Lower lobe of right lung (tissue), 2 donors: Measurements from ENCODE around the gene MGAT5B. TPM values are rescaled to one million over a fixed set of nuclear protein-coding genes. Genes with fewer than 3 reads are reported as not detected.

Source experiments
- ATAC-seq, 2 donors: fragments of 200-7000 bp; cut with Tn5 transposase; one replicate each; pipeline ENCODE4 v1.9.1; 2020 to 2022; ENCODE audit warnings: mild to moderate bottlenecking in 2 of 2, moderate library complexity in 2 of 2
- DNase-seq: peaks from one replicate; pipeline ENCODE4 v3.0.0-alpha.2; 2020
- H3K27ac ChIP-seq: fragments of 200-600 bp; one replicate; pipeline ENCODE4 v1.8.0; 2022
- H3K27me3 ChIP-seq: fragments of 200-600 bp; one replicate; pipeline ENCODE4 v1.8.0; 2022; ENCODE audit warnings: low read depth
- H3K36me3 ChIP-seq: fragments of 200-600 bp; one replicate; pipeline ENCODE4 v1.8.0; 2022; ENCODE audit warnings: mild to moderate bottlenecking
- H3K4me1 ChIP-seq: fragments of 200-600 bp; one replicate; pipeline ENCODE4 v1.8.0; 2022
- H3K4me3 ChIP-seq: fragments of 200-600 bp; one replicate; pipeline ENCODE4 v1.8.0; 2022; ENCODE audit warnings: mild to moderate bottlenecking
- H3K9me3 ChIP-seq: fragments of 200-600 bp; one replicate; pipeline ENCODE4 v1.8.0; 2022
- CTCF ChIP-seq: fragments of 200-600 bp; IDR thresholded peaks from one replicate; pipeline ENCODE4 v1.8.0; 2022; ENCODE audit warnings: antibody characterized with exemption, mild to moderate bottlenecking
- intact Hi-C: fragments of 100-400 bp; cut with DNase I; formaldehyde crosslinking; loops from one replicate; pipeline ENCODE4 v1.11.0; 2022
- total RNA-seq: library from RNA; stranded (reverse); fragmentation: NEBNext Ultra II Directional; extraction: Animal tissue kit (Norgen Biotek cat#: 25700); gene quantifications from one replicate; pipeline ENCODE4 v1.2.1, GENCODE V29; 2021
- donor health status: DM: no; HTN: yes; CAD: no; lungs with severe emphysema.

The MGAT5B gene
- total RNA-seq, 1 donor from 2014 or later: 1.3 TPM

DNA sequence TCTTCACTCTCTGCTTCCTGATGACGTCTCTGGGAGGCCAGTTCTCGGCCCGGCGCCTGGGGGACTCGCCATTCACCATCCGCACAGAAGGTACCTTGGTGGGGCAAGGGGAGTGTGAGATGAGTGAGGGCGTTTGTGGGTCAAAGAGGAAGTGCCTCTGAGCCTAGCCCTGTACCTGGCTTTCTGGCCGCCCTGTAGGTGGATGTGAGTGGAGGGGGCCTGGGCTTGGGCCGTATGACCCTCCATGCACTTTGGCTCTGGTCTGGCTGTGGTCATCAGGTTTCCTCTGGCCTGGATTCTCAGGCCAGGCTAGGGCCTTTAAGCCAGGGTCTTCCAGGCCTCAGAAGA is 4.6 kb downstream of the MGAT5B start:
- no peak for TF ChIP-seq CTCF
- ATAC-seq (no peak), DNase-seq (no peak)
- Histone ChIP-seq H3K9me3 (no peaks in the 10 kb centered on the region), H3K4me3 (no peak overlapping the region), H3K27ac (no peak overlapping the region), H3K36me3 (no peaks in the 10 kb centered on the region), H3K4me1 (peaks cover 3% of the 10 kb centered on the region), H3K27me3 (peaks cover 31% of the 10 kb centered on the region)
- intact Hi-C loops: no loop called here

DNA sequence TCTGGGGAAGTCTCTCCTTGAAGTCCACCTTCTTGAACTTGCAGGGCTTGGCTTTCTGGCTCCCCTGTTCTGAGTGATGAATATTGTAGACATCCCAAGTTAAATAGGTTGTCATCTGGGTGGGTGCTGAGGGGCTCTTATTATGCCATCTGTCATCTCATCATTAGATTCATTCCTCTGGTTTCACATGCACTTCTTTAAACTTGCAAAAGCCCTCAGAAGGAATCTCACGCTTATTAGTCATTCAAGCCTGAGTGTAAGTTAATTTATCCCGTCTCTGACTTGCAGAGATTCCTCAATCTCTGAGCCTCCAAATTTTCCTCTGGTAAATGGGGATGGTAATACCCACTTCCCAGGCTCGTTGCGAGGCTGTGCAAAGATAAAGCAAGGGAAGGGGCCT is 5.7 kb downstream of the MGAT5B start:
- DNase-seq (no peak), ATAC-seq (no peak)
- no peak overlapping the region for H3K4me3 ChIP-seq
- H3K36me3 ChIP-seq: no peaks in the 10 kb centered on the region
- intact Hi-C loops: no loop called here
- H3K27me3 ChIP-seq: peaks cover 33% of the 10 kb centered on the region
- H3K27ac ChIP-seq: no peak overlapping the region
- no peaks in the 10 kb centered on the region for H3K9me3 ChIP-seq
- TF ChIP-seq CTCF: no peak
- H3K4me1 ChIP-seq: no peaks in the 10 kb centered on the region

DNA sequence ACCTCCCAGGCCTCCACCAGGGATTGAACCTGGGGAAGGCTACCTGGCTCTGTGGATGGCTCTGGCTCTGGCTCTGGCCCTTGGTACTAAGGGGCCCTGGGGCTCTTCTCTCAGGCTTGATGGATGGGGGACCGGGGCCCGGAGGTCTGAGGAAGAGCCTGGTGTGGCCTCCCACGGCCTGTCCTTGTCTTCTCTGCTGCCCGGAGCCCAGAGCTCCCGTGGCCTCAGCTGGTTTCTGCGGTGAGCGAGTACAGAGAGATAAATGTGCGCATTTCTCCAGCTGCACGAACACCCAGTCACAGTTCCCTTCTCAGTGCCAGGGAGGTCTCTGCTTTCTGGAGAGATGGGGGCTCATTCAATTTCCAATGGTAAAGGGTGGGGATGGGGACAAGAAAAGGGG is 9.2 kb downstream of the MGAT5B start:
- intact Hi-C loops: no loop called here
- Histone ChIP-seq H3K27ac (no peak overlapping the region), H3K27me3 (peaks cover 14% of the 10 kb centered on the region), H3K9me3 (no peaks in the 10 kb centered on the region), H3K36me3 (no peaks in the 10 kb centered on the region), H3K4me3 (no peak overlapping the region), H3K4me1 (no peaks in the 10 kb centered on the region)
- DNase-seq (no peak), ATAC-seq (no peak)
- no peak for TF ChIP-seq CTCF

GRCh38 chr17:76878568-76878967 is 10.4 kb downstream of the MGAT5B start:
- Histone ChIP-seq H3K27me3 (peaks cover 14% of the 10 kb centered on the region), H3K36me3 (no peaks in the 10 kb centered on the region), H3K9me3 (no peaks in the 10 kb centered on the region), H3K4me3 (no peak overlapping the region), H3K4me1 (no peaks in the 10 kb centered on the region), H3K27ac (no peak overlapping the region)
- TF ChIP-seq CTCF: no peak
- intact Hi-C loops: no loop called here
- ATAC-seq (no peak), DNase-seq (no peak)

DNA sequence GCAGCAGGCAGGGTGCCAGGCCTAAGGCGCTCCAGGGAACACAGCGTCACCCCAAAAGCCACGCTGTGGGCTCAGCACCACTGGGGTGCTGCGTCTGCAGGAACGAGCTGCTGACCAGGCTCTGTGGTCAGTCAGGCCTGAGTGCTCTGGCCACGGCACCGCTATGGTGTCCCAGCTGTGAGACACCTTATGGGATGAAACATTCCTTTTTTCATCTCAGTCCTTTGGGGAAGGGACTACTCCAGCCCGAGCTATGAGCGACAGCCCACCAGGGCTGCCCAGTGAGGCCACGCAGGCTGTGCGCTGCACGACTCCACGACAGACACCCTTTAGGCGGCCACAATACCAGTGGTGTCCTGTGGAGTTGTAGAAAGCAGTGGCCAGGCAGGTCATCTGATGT is 11.1 kb downstream of the MGAT5B start:
- Histone ChIP-seq H3K4me3 (no peak overlapping the region), H3K36me3 (no peaks in the 10 kb centered on the region), H3K9me3 (no peaks in the 10 kb centered on the region), H3K4me1 (no peaks in the 10 kb centered on the region), H3K27ac (no peak overlapping the region), H3K27me3 (peaks cover 14% of the 10 kb centered on the region)
- no peak for TF ChIP-seq CTCF
- DNase-seq (no peak), ATAC-seq (no peak)
- intact Hi-C loops: no loop called here

GRCh38 chr17:76879691-76880090 is 11.5 kb downstream of the MGAT5B start:
- DNase-seq (no peak), ATAC-seq (no peak)
- intact Hi-C loops: no loop called here
- peaks cover 14% of the 10 kb centered on the region for H3K27me3 ChIP-seq
- H3K36me3 ChIP-seq: no peaks in the 10 kb centered on the region
- no peaks in the 10 kb centered on the region for H3K9me3 ChIP-seq
- H3K4me1 ChIP-seq: no peaks in the 10 kb centered on the region
- no peak overlapping the region for H3K27ac ChIP-seq
- TF ChIP-seq CTCF: no peak
- H3K4me3 ChIP-seq: no peak overlapping the region
